WTC11 (cell line): Measurements from ENCODE around the gene SMAD6. TPM values are rescaled to one million over a fixed set of nuclear protein-coding genes. Genes with fewer than 3 reads are reported as not detected.

Experiments
- ATAC-seq: fragments of 200-7000 bp; cut with Tn5 transposase; 2 replicates; pipeline ENCODE4 v1.10.0; 2021; ENCODE audit warnings: mild to moderate bottlenecking, moderate library complexity
- CTCF ChIA-PET: fragments of 300-600 bp; sonication (Branson Sonifier 250); formaldehyde crosslinking; loops from one replicate; lab custom pipeline; 2021; ENCODE audit warnings: antibody characterized with exemption; lab: Charles Lee
- POLR2A ChIA-PET: fragments of 350-600 bp; sonication (Branson Sonifier 250); formaldehyde crosslinking; loops from one replicate; lab custom pipeline; 2021; ENCODE audit warnings: antibody characterized with exemption; lab: Charles Lee
- DNase-seq: peaks from one replicate; pipeline ENCODE4 v3.0.0; 2021; ENCODE audit warnings: low spot score
- H3K27ac Mint-ChIP-seq: 2 replicates; pipeline ENCODE4 v1.8.0; 2021; ENCODE audit warnings: mixed read lengths
- H3K27me3 Mint-ChIP-seq: 2 replicates; pipeline ENCODE4 v1.8.0; 2021; ENCODE audit warnings: low read depth, mild to moderate bottlenecking, moderate library complexity, mixed read lengths
- H3K36me3 Mint-ChIP-seq: 2 replicates; pipeline ENCODE4 v1.8.0; 2021; ENCODE audit warnings: mixed read lengths
- H3K4me1 Mint-ChIP-seq: 2 replicates; pipeline ENCODE4 v1.8.0; 2022; ENCODE audit warnings: mixed read lengths
- H3K4me3 Mint-ChIP-seq: 2 replicates; pipeline ENCODE4 v1.8.0; 2021; ENCODE audit warnings: mild to moderate bottlenecking, moderate library complexity, mixed read lengths
- H3K9me3 Mint-ChIP-seq: 2 replicates; pipeline ENCODE4 v1.8.0; 2021; ENCODE audit warnings: mixed read lengths
- CDX4 ChIP-seq: fragments of 250-450 bp; sonication (Bioruptor Pico); IDR thresholded peaks from 2 replicates; pipeline ENCODE4 v1.9.0; 2021; ENCODE audit warnings: moderate library complexity, mild to moderate bottlenecking, inconsistent platforms, borderline replicate concordance
- CTCF ChIP-seq: fragments of 200-600 bp; IDR thresholded peaks from 2 replicates; pipeline ENCODE4 v1.8.0; 2022; ENCODE audit warnings: antibody characterized with exemption
- ELF4 ChIP-seq: sonication (generic); formaldehyde crosslinking; IDR thresholded peaks from 2 replicates; pipeline ENCODE4 v1.8.1; 2022; ENCODE audit warnings: low read depth, mild to moderate bottlenecking, moderate library complexity, missing genetic modification reagents
- ETV6 ChIP-seq: sonication (generic); formaldehyde crosslinking; IDR thresholded peaks from 2 replicates; pipeline ENCODE4 v1.8.1; 2022; ENCODE audit warnings: mild to moderate bottlenecking, missing genetic modification reagents
- GTF2I ChIP-seq: fragments of 250-450 bp; sonication (Bioruptor Pico); conservative IDR thresholded peaks from 2 replicates; pipeline ENCODE4 v1.4.0; 2021; ENCODE audit warnings: mild to moderate bottlenecking
- HMGA2 ChIP-seq: fragments of 250-450 bp; sonication (Bioruptor Pico); IDR thresholded peaks from 2 replicates; pipeline ENCODE4 v1.4.0; 2021; ENCODE audit warnings: mild to moderate bottlenecking, moderate library complexity
- MAX ChIP-seq: sonication (generic); formaldehyde crosslinking; IDR thresholded peaks from 2 replicates; pipeline ENCODE4 v1.8.0; 2022; ENCODE audit warnings: mild to moderate bottlenecking, missing genetic modification reagents
- MYBL2 ChIP-seq: sonication (generic); formaldehyde crosslinking; IDR thresholded peaks from 2 replicates; pipeline ENCODE4 v1.8.1; 2023; ENCODE audit warnings: mild to moderate bottlenecking, moderate library complexity, missing genetic modification reagents
- PREB ChIP-seq: sonication (generic); formaldehyde crosslinking; IDR thresholded peaks from 2 replicates; pipeline ENCODE4 v1.8.1; 2022; ENCODE audit warnings: mild to moderate bottlenecking, missing genetic modification reagents, moderate library complexity, borderline replicate concordance
- PRRX2 ChIP-seq: fragments of 250-450 bp; sonication (Bioruptor Pico); IDR thresholded peaks from 2 replicates; pipeline ENCODE4 v1.8.0; 2021; ENCODE audit warnings: mild to moderate bottlenecking
- RELA ChIP-seq: sonication (generic); formaldehyde crosslinking; IDR thresholded peaks from 2 replicates; pipeline ENCODE4 v1.8.1; 2022; ENCODE audit warnings: missing genetic modification reagents, mild to moderate bottlenecking, borderline replicate concordance
- SOX15 ChIP-seq: fragments of 250-450 bp; sonication (Bioruptor Pico); IDR thresholded peaks from 2 replicates; pipeline ENCODE4 v1.9.0; 2021; ENCODE audit warnings: mild to moderate bottlenecking
- SP1 ChIP-seq: sonication (generic); formaldehyde crosslinking; conservative IDR thresholded peaks from 2 replicates; pipeline ENCODE4 v1.8.1; 2022; ENCODE audit warnings: missing genetic modification reagents
- USF2 ChIP-seq: sonication (generic); formaldehyde crosslinking; IDR thresholded peaks from 2 replicates; pipeline ENCODE4 v1.8.1; 2023; ENCODE audit warnings: mild to moderate bottlenecking, missing genetic modification reagents, moderate library complexity
- ZNF219 ChIP-seq: sonication (generic); formaldehyde crosslinking; IDR thresholded peaks from 2 replicates; pipeline ENCODE4 v1.8.0; 2023; ENCODE audit warnings: missing genetic modification reagents, mild to moderate bottlenecking, borderline replicate concordance
- ZNF281 ChIP-seq: sonication (generic); formaldehyde crosslinking; IDR thresholded peaks from 2 replicates; pipeline ENCODE4 v1.8.0; 2023; ENCODE audit warnings: mild to moderate bottlenecking, missing genetic modification reagents
- ZNF317 ChIP-seq: sonication (generic); formaldehyde crosslinking; IDR thresholded peaks from 2 replicates; pipeline ENCODE4 v1.8.1; 2023; ENCODE audit warnings: low read depth, mild to moderate bottlenecking, moderate library complexity, missing genetic modification reagents, borderline replicate concordance
- ZNF671 ChIP-seq: fragments of 250-450 bp; sonication (Bioruptor Pico); IDR thresholded peaks from 2 replicates; pipeline ENCODE4 v1.8.0; 2021; ENCODE audit warnings: mild to moderate bottlenecking
- total RNA-seq: library from RNA; stranded (reverse); gene quantifications from 3 replicates; pipeline ENCODE4 v1.2.3, GENCODE V29; 2021
- TF ChIP-seq, protein P1 (sequence below): fragments of 250-450 bp; sonication (Bioruptor Pico); IDR thresholded peaks from 2 replicates; pipeline ENCODE4 v2.1.2; 2022; ENCODE audit warnings: mild to moderate bottlenecking, moderate library complexity

The SMAD6 gene
- total RNA-seq, 1 experiment from 2014 or later, result 13.9 TPM

DNA sequence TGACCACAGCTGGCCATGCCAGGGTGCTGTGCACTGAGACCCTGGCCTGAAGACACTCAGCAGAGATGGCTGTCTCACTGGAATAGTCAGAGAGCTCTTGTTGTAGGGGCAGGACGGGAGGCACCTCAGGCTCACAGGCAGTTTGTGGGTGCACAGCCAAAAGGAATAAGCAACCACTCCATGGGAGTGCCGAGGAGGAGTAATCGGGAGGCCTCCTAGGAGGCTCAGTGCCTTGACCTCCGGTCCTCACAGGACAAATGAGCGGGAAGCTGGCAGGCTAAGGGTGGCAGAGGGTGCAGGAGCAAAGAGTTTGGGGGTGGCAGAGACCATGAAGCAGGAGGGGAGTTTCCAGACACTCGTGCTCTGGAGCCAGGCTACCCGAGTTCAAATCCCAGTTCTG is 81.7 kb downstream of the SMAD6 start (continued):
- TF ChIP-seq CDX4 (CRISPR knock-in tag) (no peak), PREB (CRISPR knock-in tag) (no peak), HMGA2 (CRISPR knock-in tag) (no peak)

DNA sequence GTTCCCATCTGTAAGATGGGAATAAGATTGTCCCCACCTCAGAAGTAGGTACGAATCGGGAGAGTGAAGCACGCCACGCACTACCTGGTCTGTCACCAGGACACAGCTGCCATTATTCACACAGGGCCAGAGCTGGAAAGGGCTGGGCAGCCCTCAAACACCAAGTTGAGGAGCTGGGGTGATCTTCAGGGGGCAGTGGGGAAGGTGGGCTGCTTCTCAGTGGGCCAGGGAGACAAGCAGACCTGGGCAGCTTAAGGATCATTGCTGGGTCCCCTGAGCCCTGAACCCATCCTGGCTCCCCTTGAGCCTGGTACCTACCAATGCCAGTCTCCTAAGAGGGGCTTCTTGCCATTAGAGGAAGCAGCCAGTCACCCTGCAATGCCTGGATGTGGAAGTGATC is 82.1 kb downstream of the SMAD6 start:
- ATAC-seq (no peak), DNase-seq (no peak)
- Mint-ChIP-seq H3K27ac (no peak overlapping the region), H3K4me3 (no peak overlapping the region), H3K9me3 (no peaks in the 10 kb centered on the region), H3K36me3 (no peaks in the 10 kb centered on the region), H3K4me1 (peaks cover 18% of the 10 kb centered on the region), H3K27me3 (no peaks in the 10 kb centered on the region)
- ChIA-PET POLR2A (no interaction called here), CTCF (interaction anchor here (1.0 kb wide), 2 partner anchors 67 to 77 kb away, joined by 3 read pairs; no protein-coding TSS in a partner anchor)
- TF ChIP-seq USF2 (CRISPR knock-in tag) (no peak), MYBL2 (CRISPR knock-in tag) (no peak), RELA (CRISPR knock-in tag) (no peak), ETV6 (CRISPR knock-in tag) (no peak), ZNF671 (no peak), ZNF219 (CRISPR knock-in tag) (no peak), SOX15 (CRISPR knock-in tag) (no peak), GTF2I (CRISPR knock-in tag) (no peak), MAX (CRISPR knock-in tag) (no peak), ZNF281 (CRISPR knock-in tag) (no peak), ZNF317 (CRISPR knock-in tag) (no peak), SP1 (CRISPR knock-in tag) (no peak), ELF4 (CRISPR knock-in tag) (no peak), CTCF (no peak), PREB (CRISPR knock-in tag) (no peak), PRRX2 (CRISPR knock-in tag) (no peak)
- TF ChIP-seq, protein P1, sequence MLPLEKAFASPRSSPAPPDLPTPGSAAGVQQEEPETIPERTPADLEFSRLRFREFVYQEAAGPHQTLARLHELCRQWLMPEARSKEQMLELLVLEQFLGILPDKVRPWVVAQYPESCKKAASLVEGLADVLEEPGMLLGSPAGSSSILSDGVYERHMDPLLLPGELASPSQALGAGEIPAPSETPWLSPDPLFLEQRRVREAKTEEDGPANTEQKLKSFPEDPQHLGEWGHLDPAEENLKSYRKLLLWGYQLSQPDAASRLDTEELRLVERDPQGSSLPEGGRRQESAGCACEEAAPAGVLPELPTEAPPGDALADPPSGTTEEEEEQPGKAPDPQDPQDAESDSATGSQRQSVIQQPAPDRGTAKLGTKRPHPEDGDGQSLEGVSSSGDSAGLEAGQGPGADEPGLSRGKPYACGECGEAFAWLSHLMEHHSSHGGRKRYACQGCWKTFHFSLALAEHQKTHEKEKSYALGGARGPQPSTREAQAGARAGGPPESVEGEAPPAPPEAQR (CRISPR knock-in tag), result no peak
